Omental fat pad (tissue), 4 donors: ENCODE results near the gene YIF1A. TPM values are rescaled to one million over a fixed set of nuclear protein-coding genes. Genes with fewer than 3 reads are reported as not detected.

Source experiments
- ATAC-seq: fragments of 150-250 bp; one replicate; pipeline ENCODE4 v1.9.1; 2016; ENCODE audit warnings: mild to moderate bottlenecking, moderate library complexity; ENCODE audit not compliant: low FRiP score
- DNase-seq: peaks from one replicate; pipeline ENCODE4 v3.0.0-alpha.2; 2019; ENCODE audit warnings: low spot score
- total RNA-seq, 4 donors: library from RNA; depleted of rRNA; stranded (reverse); fragments of >200 nt; gene quantifications; one replicate each; pipeline ENCODE4 v1.1.0, GENCODE V29; 2016
- TF ChIP-seq, protein P1 (sequence below), 3 donors: fragments of 450-650 bp; IDR thresholded peaks; one replicate each; pipeline ENCODE4 v1.5.1; 2016 to 2017; ENCODE audit warnings: antibody characterized with exemption in 3 of 3, mild to moderate bottlenecking in 3 of 3, moderate library complexity in 2 of 3

The YIF1A gene
- total RNA-seq, 4 donors from 2014 or later: 57.1 to 116 (median 63.4) TPM

DNA sequence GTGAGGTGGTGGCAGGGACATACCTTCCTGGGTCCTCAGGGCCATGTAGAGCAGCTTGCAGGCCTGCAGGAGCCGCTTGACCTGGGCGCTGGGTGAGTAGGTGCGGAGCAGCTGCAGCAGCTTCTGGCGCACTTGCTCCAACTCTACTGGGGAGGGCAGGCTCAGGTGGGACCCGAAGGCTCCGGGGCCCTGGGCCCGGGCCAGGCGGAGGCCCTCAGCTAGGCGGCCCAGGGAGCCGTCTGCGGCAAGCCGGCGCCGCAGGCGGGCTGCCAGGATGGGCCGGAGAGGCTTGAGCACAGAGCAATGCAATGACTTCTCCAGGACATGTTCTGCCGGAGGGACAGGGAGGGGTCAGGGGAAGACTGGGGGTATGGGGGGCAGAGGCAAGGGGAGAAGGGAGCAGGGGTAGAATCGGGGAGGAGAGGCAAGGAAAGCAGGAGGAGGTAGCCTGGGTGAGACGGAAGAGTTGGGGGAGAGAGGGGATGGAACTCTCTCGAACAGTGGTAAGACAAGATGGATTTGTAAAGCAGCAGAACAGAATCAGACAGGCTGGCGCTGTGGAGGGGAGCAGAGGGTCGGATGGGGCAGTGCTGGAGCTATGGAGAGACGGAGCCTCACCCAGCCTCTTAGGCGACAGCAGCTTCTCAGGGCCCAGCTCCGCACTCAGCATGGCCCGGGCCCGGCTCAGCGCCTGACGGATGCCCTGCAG, 45.1 kb upstream of the YIF1A start:
- ATAC-seq: no peak
- no peak for DNase-seq
- TF ChIP-seq, protein P1, sequence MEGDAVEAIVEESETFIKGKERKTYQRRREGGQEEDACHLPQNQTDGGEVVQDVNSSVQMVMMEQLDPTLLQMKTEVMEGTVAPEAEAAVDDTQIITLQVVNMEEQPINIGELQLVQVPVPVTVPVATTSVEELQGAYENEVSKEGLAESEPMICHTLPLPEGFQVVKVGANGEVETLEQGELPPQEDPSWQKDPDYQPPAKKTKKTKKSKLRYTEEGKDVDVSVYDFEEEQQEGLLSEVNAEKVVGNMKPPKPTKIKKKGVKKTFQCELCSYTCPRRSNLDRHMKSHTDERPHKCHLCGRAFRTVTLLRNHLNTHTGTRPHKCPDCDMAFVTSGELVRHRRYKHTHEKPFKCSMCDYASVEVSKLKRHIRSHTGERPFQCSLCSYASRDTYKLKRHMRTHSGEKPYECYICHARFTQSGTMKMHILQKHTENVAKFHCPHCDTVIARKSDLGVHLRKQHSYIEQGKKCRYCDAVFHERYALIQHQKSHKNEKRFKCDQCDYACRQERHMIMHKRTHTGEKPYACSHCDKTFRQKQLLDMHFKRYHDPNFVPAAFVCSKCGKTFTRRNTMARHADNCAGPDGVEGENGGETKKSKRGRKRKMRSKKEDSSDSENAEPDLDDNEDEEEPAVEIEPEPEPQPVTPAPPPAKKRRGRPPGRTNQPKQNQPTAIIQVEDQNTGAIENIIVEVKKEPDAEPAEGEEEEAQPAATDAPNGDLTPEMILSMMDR (IDR thresholded peaks at IDR 0.05): no peak

DNA sequence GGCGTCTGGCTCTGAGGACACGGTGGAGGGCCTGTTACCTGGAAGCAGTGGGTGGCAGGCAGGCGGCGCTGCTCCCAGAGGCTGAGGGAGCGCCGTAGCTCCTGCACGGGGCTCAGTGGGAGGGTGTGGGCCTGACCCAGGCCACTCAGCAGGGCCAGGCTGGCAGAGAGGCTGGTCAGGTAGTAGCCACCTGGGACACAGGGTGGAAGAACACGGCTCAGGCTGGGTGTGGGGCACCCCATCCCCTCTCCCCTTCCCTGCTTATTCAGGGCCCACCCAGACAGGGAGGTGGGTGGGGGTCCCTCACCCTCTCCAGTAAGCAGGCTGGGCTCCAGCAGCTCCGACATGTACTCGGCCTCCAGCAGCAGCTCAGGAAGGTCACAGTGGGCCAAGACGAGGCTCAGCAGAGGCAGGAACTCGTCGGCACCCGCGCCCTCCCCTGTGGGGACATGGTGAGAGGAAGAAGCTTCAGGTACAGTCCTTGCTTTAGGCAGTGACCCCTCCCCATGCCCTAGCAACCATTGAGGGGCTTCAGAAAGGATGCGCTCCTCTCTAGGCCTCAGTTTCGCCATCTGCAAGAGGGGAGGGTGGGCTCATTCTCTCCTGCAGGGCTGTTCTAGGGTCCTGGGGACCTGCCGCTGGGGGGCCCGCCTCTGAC, 44.4 kb upstream of the YIF1A start:
- DNase-seq (no peak), ATAC-seq (no peak)
- TF ChIP-seq, protein P1 (IDR thresholded peaks at IDR 0.05): no peak

DNA sequence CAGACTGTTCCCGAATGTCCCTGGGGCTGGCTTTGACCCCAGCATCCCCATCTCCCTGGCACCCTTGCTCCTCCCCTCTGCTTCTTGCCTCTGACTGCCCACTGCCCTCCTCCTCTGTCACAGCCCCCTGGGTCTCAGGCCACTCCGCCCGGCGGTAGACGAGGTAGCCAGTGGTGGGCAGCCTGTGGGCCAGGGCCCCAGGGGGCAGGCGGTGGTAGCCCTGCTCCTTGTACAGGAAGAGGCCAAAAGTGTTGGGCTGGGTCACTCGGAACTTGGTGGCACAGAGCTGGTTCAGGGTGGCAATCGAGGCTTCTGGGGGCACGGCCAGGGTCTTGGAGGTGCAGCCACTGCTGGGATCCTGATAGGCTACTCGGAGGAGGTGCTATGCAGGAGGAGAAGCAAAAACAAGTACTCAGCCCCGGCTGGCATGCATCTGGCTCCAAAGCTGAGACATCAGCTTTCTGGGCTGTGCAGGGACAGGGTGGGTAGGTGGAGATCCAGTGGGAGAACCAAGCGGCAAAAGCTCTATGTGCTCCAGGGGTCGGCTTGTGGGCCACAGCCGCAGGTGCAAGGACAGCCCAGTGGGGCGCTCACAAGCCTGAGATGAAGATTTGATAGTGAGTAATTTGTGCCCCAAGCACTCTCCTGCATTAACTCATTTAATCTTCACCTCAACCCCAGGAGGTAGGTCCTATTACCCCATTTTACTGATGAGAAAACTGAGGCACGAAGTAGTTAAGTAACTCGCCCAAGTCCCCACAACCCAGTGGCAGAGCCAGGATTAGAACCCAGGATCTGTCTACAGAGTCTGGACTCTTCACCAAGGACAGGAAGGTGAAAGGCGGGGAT, 43.7 kb upstream of the YIF1A start:
- ATAC-seq (no peak), DNase-seq (no peak)
- TF ChIP-seq, protein P1 (IDR thresholded peaks at IDR 0.05): no peak

DNA sequence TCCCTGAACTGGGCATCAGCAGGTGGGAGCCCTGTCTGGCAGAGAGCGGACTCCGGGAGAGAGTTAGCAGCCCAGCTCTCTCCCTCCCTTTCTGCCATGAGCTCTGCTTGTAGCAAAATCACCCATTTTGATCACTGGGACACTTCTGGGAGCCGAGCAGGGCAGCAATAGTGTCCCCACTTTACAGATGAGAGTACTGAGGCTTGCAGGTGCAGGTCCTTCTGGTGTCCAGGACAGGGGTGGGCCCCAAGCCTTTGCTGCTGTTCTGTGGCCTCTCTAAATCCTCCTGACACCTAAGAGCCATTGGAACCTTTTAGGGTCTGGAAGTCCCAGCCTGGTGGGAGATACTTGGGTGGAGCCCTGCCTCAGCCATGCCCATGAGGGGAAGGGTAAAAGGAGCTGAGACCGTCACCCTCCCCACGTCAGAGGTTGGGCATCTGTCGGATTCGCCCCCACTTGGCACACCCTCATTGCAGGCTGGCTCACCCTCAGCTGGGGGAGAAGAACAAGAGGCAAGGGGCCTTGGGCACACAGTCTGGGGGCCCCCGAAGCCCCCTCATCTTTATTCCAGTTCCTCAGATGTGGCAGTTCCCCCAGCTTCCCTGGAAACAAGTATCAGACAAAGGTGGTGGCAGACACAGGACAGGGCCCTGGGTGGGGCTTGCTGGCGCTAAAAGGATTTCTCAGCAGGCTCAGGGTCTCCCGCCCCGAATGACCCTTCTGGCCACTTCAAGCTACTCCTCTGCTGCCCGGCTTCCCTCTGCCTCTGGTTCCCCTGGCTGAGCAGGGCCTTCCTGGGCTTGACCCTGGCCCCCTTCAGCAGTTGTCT, 42.8 kb upstream of the YIF1A start:
- no peak for DNase-seq
- ATAC-seq: no peak
- TF ChIP-seq, protein P1 (IDR thresholded peaks at IDR 0.05): no peak

DNA sequence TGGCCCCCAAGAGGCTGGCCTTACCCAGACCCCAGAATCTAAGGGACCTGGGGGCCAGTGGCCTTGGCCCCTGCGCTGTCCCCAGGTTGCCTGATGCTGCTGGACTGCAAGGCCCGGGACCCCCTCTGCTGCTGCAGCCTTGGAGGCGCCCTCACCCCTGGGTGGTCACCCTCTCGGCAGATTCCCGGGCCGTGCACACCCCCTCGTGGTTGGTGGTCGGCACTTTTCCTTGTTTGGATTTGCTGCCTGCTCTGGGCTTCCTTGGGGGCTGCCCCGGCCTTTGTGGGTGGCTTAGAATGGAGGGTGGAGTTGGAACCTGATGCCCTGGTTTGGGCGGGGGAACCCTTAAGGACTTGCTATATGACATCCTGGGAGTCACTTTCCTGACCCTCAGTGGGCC, 42.0 kb upstream of the YIF1A start:
- DNase-seq (no peak), ATAC-seq (no peak)
- TF ChIP-seq, protein P1 (IDR thresholded peaks at IDR 0.05): no peak

DNA sequence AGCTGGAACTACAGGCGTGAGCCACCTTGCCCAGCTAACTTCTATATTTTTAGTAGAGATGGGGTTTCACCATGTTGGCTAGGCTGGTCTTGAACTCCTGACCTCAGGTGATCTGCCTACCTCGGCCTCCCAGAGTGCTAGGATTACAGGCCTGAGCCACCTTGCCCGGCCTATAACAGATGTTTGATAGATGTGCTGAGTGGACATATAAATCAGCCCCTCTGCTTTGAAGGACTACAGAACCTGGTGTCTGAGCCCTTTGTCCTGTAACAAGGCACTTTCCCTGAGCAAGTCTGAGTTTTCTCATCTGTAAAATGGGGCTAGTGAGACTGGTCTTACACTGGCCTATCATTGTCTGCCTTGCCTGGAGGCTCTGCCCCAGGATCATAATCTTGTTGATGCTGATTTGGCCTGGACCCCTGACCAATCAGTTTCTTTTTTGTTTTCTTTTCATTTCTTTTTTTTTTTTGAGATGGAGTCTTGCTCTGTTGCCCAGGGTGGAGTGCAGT, 40.3 kb upstream of the YIF1A start:
- TF ChIP-seq, protein P1 (IDR thresholded peaks at IDR 0.05): no peak
- ATAC-seq (no peak), DNase-seq (no peak)
